Measurements from ENCODE around the gene CCDC187. TPM values are rescaled to one million over a fixed set of nuclear protein-coding genes. Genes with fewer than 3 reads are reported as not detected.

The CCDC187 gene
- total RNA-seq, 1 experiment from 2014 or later = 0.11 TPM

DNA sequence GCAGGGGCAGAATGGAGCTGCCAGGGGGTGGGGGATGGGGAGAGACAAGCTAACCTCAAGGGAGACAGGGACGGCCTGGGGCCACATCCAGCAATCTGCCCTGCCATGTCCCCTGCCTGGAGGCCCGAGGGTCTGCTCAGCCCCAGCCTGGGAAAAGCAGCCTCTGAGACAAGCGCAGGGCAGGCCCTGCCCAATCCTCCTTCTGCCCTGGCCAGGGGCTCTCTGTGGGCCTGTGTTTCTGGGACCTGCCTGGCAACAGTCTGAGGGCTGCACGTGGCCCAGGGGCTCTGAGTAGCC is 44.4 kb downstream of the CCDC187 start:
- intact Hi-C loops (cut with micrococcal nuclease; ENCODE audit: unreplicated experiment) = no loop called here
- Histone ChIP-seq H3K4me1 (no peaks in the 10 kb centered on the region), H3K36me3 (ENCODE audit: control insufficient read depth, insufficient read depth, low read length) (no peaks in the 10 kb centered on the region), H3K4me3 (ENCODE audit: low read depth, low read length) (no peak overlapping the region), H3K27me3 (replicated peaks; ENCODE audit: control insufficient read depth, insufficient read depth, low read length) (no peaks in the 10 kb centered on the region), H3K9me3 (no peaks in the 10 kb centered on the region)
- Mint-ChIP-seq H3K4me1 (ENCODE audit: low read depth, unreplicated experiment) (no peaks in the 10 kb centered on the region), H3K27me3 (ENCODE audit: insufficient read depth, unreplicated experiment) (no peaks in the 10 kb centered on the region), H3K9me3 (ENCODE audit: unreplicated experiment) (no peaks in the 10 kb centered on the region), H3K27ac (ENCODE audit: unreplicated experiment) (no peak overlapping the region), H3K36me3 (ENCODE audit: insufficient read depth, unreplicated experiment) (peaks cover 4% of the 10 kb centered on the region), H3K4me3 (ENCODE audit: unreplicated experiment) (no peak overlapping the region)
- TF ChIP-seq, protein P1, sequence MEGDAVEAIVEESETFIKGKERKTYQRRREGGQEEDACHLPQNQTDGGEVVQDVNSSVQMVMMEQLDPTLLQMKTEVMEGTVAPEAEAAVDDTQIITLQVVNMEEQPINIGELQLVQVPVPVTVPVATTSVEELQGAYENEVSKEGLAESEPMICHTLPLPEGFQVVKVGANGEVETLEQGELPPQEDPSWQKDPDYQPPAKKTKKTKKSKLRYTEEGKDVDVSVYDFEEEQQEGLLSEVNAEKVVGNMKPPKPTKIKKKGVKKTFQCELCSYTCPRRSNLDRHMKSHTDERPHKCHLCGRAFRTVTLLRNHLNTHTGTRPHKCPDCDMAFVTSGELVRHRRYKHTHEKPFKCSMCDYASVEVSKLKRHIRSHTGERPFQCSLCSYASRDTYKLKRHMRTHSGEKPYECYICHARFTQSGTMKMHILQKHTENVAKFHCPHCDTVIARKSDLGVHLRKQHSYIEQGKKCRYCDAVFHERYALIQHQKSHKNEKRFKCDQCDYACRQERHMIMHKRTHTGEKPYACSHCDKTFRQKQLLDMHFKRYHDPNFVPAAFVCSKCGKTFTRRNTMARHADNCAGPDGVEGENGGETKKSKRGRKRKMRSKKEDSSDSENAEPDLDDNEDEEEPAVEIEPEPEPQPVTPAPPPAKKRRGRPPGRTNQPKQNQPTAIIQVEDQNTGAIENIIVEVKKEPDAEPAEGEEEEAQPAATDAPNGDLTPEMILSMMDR (IDR thresholded peaks at IDR 0.05; ENCODE audit: insufficient read depth in 1 of 2, low read depth in 1 of 2, low read length in 1 of 2, severe bottlenecking in 1 of 2, unreplicated experiment in 1 of 2) = no peak
- DNase-seq = no peak
- POLR2A ChIA-PET = no interaction called here
- BruUV-seq (replicated peaks) = no TSS peak
- CTCF ChIA-PET = interaction anchor here (0.7 kb wide), 1 partner anchor 32 kb away, joined by 3 read pairs; no protein-coding TSS in a partner anchor

DNA sequence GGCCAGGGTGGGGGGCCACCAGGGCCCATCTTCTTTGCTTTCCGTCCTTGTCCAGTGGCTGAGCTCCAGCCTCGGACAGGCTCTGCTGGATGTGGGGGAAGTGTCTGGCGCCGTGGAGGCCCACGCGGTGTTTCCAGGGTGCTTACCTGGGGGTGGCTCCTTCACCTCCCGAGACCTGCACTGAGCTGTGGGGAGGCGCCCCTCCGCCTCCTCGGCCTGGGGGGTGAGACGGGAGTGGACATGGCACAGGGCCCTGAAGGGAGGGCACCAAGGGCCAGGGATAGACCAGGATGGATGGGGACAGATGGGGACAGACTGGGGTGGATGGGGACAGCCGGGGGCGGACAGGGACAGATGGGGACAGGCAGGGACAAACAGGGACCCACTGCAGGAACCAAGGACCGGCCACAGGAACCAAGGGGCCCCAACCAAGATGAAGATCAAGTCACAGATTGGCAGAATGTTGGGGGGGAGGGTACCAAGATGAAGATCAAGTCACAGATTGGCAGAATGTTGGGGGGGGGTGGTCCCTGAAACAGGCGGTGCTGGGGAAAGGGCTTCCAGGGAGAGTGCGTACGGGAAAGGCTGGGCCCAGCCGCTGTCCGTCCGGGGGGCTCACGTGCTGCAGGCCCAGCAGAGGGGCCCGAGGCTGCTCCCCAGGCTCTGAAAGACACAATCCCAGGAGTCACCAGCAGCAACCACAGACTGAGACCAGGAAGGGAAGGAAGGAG is 44.9 kb downstream of the CCDC187 start:
- H3K4me3 Mint-ChIP-seq (ENCODE audit: unreplicated experiment) = no peak overlapping the region
- no peaks in the 10 kb centered on the region for H3K9me3 Mint-ChIP-seq (ENCODE audit: unreplicated experiment)
- H3K36me3 Mint-ChIP-seq (ENCODE audit: insufficient read depth, unreplicated experiment) = peaks cover 4% of the 10 kb centered on the region
- H3K4me1 Mint-ChIP-seq (ENCODE audit: low read depth, unreplicated experiment) = no peaks in the 10 kb centered on the region
- intact Hi-C loops (cut with micrococcal nuclease; ENCODE audit: unreplicated experiment) = no loop called here
- H3K27me3 ChIP-seq (replicated peaks; ENCODE audit: control insufficient read depth, insufficient read depth, low read length) = no peaks in the 10 kb centered on the region
- POLR2A ChIA-PET = no interaction called here
- no peak overlapping the region for H3K27ac Mint-ChIP-seq (ENCODE audit: unreplicated experiment)
- no TSS peak for BruUV-seq (replicated peaks)
- H3K4me1 ChIP-seq = no peaks in the 10 kb centered on the region
- H3K36me3 ChIP-seq (ENCODE audit: control insufficient read depth, insufficient read depth, low read length) = no peaks in the 10 kb centered on the region
- no peaks in the 10 kb centered on the region for H3K9me3 ChIP-seq
- H3K4me3 ChIP-seq (ENCODE audit: low read depth, low read length) = no peak overlapping the region
- no peak for DNase-seq
- CTCF ChIA-PET = interaction anchor here (0.7 kb wide), 1 partner anchor 32 kb away, joined by 3 read pairs; no protein-coding TSS in a partner anchor
- TF ChIP-seq, protein P1 (IDR thresholded peaks at IDR 0.05; ENCODE audit: insufficient read depth in 1 of 2, low read depth in 1 of 2, low read length in 1 of 2, severe bottlenecking in 1 of 2, unreplicated experiment in 1 of 2) = no peak
- H3K27me3 Mint-ChIP-seq (ENCODE audit: insufficient read depth, unreplicated experiment) = no peaks in the 10 kb centered on the region

DNA sequence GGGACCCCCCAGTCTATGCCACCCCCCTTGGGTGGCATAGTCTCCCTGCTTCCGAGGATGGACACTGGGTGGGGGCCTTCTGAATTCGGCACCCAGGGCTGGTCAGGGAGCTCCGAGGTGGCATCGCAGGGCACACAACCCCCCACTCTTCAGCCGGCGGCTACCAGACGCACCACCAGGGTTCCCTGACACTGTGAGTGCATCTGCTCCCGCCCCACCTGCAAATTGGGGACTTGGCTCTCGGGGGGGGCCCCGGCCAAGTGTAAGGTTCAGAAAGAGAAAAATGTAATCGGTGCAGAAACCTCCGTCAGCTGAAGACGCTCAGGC is 45.6 kb downstream of the CCDC187 start:
- intact Hi-C loops (cut with micrococcal nuclease; ENCODE audit: unreplicated experiment) = no loop called here
- CTCF ChIA-PET = no interaction called here

More for the DNA sequence above, 45.6 kb downstream of the CCDC187 start:
- Mint-ChIP-seq H3K36me3 (ENCODE audit: insufficient read depth, unreplicated experiment) (peaks cover 4% of the 10 kb centered on the region), H3K4me1 (ENCODE audit: low read depth, unreplicated experiment) (no peaks in the 10 kb centered on the region), H3K27me3 (ENCODE audit: insufficient read depth, unreplicated experiment) (no peaks in the 10 kb centered on the region), H3K4me3 (ENCODE audit: unreplicated experiment) (no peak overlapping the region), H3K9me3 (ENCODE audit: unreplicated experiment) (no peaks in the 10 kb centered on the region), H3K27ac (ENCODE audit: unreplicated experiment) (no peak overlapping the region)
- BruUV-seq (replicated peaks) = no TSS peak
- no peaks in the 10 kb centered on the region for H3K4me1 ChIP-seq
- no peaks in the 10 kb centered on the region for H3K36me3 ChIP-seq (ENCODE audit: control insufficient read depth, insufficient read depth, low read length)
- TF ChIP-seq, protein P1 (IDR thresholded peaks at IDR 0.05; ENCODE audit: insufficient read depth in 1 of 2, low read depth in 1 of 2, low read length in 1 of 2, severe bottlenecking in 1 of 2, unreplicated experiment in 1 of 2) = no peak
- no peak overlapping the region for H3K4me3 ChIP-seq (ENCODE audit: low read depth, low read length)
- no peak for DNase-seq
- H3K27me3 ChIP-seq (replicated peaks; ENCODE audit: control insufficient read depth, insufficient read depth, low read length) = no peaks in the 10 kb centered on the region
- no peaks in the 10 kb centered on the region for H3K9me3 ChIP-seq
- POLR2A ChIA-PET = no interaction called here
